ENCODE results near the gene C17orf58. TPM values are rescaled to one million over a fixed set of nuclear protein-coding genes. Genes with fewer than 3 reads are reported as not detected.

Gene C17orf58
- total and polyA plus RNA-seq, 2 experiments from 2014 or later: 14.9 to 18.9 TPM

DNA sequence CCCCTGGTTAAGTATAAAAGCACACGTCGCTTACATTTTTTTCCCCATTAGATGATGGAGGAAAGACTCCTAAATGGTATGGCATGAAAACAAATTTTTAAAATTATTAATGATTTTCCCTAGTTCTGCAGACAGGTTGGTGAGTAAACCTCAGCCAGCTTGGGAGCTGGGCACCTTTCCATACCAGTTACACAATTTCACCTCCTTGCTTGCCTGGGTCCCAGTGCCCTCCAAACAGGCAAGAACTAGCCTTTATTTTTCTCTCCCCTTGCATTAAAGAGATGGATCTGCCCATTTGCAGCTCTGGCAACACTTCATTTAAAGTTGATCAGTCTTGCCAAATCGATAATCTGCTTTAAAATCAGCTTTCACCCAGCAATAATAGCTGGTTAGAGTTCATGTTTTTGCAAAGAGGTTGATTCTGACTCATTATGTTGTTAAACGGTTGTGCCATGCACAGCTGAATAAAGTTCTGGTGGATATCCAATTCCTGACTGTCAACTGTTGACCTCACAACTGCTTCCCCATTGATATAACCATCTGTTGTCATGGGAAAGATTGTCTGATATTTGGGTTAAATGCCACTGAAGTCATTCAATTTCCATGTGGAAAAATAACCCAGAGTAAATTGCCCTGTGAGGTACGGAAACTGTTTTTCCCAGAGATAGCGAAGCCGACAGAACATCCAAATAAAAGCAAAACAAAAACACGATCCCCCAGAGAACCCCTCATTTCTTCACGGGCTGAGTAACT lies 1.3 kb downstream of the C17orf58 start:
- peak; percentile 24 for DNase-seq (ENCODE audit: low spot score)
- WGBS (ENCODE audit: low lambda C conversion rate, missing lambda C conversion rate): 29% methylated on average over 9 of the region's 9 CpGs

DNA sequence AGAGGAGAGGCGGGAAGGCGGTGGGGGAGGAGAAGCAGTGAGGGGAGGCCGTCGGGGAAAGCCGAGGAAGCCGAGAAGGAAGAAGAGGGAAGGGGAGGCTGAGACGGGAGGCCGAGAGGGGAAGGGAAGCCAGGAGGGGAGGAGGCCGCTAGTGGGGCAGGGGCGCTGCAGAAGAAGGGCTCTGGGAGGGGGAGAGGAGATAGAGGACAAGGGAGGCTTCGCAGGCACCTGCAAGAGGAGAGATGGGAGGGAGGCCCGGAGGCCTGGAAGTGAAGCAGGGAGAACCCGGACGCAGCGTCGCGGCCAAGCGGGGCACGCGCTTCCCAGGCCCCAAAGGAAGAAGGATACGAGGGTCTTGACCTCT lies 2.3 kb downstream of the C17orf58 start:
- H3K36me3 ChIP-seq (replicated peaks; ENCODE audit: insufficient read depth, low read depth): no peaks in the 10 kb centered on the region
- no peaks in the 10 kb centered on the region for H3K27me3 ChIP-seq
- H3K4me1 ChIP-seq (ENCODE audit: insufficient read depth): peaks cover 8% of the 10 kb centered on the region
- H4K20me1 ChIP-seq (ENCODE audit: insufficient read depth, poor library complexity, severe bottlenecking): no peaks in the 10 kb centered on the region
- TF ChIP-seq EZH2phosphoT487 (IDR thresholded peaks at IDR 0.05; ENCODE audit: low read depth, severe bottlenecking, unreplicated experiment) (no peak), EZH2 (IDR thresholded peaks at IDR 0.05; ENCODE audit: borderline replicate concordance) (no peak)
- TF ChIP-seq, protein P1, sequence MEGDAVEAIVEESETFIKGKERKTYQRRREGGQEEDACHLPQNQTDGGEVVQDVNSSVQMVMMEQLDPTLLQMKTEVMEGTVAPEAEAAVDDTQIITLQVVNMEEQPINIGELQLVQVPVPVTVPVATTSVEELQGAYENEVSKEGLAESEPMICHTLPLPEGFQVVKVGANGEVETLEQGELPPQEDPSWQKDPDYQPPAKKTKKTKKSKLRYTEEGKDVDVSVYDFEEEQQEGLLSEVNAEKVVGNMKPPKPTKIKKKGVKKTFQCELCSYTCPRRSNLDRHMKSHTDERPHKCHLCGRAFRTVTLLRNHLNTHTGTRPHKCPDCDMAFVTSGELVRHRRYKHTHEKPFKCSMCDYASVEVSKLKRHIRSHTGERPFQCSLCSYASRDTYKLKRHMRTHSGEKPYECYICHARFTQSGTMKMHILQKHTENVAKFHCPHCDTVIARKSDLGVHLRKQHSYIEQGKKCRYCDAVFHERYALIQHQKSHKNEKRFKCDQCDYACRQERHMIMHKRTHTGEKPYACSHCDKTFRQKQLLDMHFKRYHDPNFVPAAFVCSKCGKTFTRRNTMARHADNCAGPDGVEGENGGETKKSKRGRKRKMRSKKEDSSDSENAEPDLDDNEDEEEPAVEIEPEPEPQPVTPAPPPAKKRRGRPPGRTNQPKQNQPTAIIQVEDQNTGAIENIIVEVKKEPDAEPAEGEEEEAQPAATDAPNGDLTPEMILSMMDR (IDR thresholded peaks at IDR 0.05; ENCODE audit: poor library complexity): no peak
- 6% methylated on average over 12 of the region's 21 CpGs for WGBS (ENCODE audit: low lambda C conversion rate, missing lambda C conversion rate)
- no peaks in the 10 kb centered on the region for H3K9me3 ChIP-seq (ENCODE audit: low read depth)
- peak overlapping the region; percentile 99 for H2AFZ ChIP-seq
- H3K9me2 ChIP-seq (replicated peaks; ENCODE audit: insufficient read depth): no peaks in the 10 kb centered on the region
- H3K27ac ChIP-seq: peak overlapping the region; percentile 100
- peak overlapping the region; percentile 98 for H3K4me2 ChIP-seq
- peak overlapping the region; percentile 97 for H3K4me3 ChIP-seq
- no peak for DNase-seq (ENCODE audit: low spot score)
- no peaks in the 10 kb centered on the region for H3K79me2 ChIP-seq

More for the DNA sequence above, 1.3 kb downstream of the C17orf58 start:
- Histone ChIP-seq H3K4me3 (peak overlapping the region; percentile 23), H3K36me3 (replicated peaks; ENCODE audit: insufficient read depth, low read depth) (no peaks in the 10 kb centered on the region), H3K79me2 (no peaks in the 10 kb centered on the region), H2AFZ (no peak overlapping the region), H3K9me3 (ENCODE audit: low read depth) (no peaks in the 10 kb centered on the region), H3K9me2 (replicated peaks; ENCODE audit: insufficient read depth) (no peaks in the 10 kb centered on the region), H3K27me3 (no peaks in the 10 kb centered on the region), H3K4me2 (peak overlapping the region; percentile 98), H4K20me1 (ENCODE audit: insufficient read depth, poor library complexity, severe bottlenecking) (no peaks in the 10 kb centered on the region), H3K27ac (peak overlapping the region; percentile 8), H3K4me1 (ENCODE audit: insufficient read depth) (peaks cover 8% of the 10 kb centered on the region)
- TF ChIP-seq EZH2 (IDR thresholded peaks at IDR 0.05; ENCODE audit: borderline replicate concordance): no peak
- TF ChIP-seq, protein P1 (IDR thresholded peaks at IDR 0.05; ENCODE audit: poor library complexity): no peak
- no peak for TF ChIP-seq EZH2phosphoT487 (IDR thresholded peaks at IDR 0.05; ENCODE audit: low read depth, severe bottlenecking, unreplicated experiment)

DNA sequence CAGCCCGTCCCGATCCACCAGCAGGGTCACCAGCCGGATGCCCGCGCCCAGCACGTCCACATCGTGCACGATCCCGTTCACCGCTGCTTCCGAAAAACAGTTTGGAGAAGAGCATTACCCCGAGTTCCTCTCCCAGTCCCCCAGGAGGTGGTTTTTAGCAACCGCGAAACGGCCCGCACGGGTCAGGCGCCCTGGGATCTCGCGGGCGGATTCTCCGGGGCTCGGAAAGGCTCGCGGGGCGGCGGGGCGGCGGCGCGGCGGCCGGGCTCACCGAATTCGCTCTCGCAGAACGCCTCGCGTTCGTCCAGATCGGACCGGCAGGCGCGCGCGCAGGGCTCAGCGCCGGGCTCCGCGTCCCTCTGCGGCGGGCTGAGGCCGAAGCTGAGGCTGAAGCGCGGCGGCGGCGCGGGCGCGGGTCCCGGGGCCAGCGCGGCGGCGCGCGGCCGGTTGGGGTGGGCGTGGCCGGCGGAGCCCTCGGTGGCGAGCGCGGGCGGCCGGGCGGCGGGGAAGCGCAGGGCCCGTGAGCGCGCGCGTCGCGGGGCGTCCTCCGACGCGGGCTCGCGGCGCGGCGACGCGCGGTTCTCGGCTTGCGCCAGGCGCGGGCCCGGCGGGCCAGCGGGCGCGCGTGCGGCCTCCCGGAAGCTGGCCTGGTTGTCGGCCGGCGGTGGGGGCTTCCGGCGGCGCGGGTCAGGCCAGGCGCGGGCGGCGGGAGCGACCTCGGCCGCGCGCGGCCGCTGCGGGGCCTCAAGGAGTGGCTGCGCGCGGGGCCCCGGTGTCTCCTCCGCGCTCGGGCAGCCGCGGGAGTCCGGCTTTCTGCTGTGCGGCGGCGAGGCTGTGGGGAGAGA lies 2.9 kb downstream of the C17orf58 start:
- no peaks in the 10 kb centered on the region for H3K27me3 ChIP-seq
- H3K36me3 ChIP-seq (replicated peaks; ENCODE audit: insufficient read depth, low read depth): no peaks in the 10 kb centered on the region
- H3K4me3 ChIP-seq: peak overlapping the region; percentile 97
- H3K9me2 ChIP-seq (replicated peaks; ENCODE audit: insufficient read depth): no peaks in the 10 kb centered on the region
- TF ChIP-seq, protein P1 (IDR thresholded peaks at IDR 0.05; ENCODE audit: poor library complexity): no peak
- 1% methylated on average over 63 of the region's 144 CpGs for WGBS (ENCODE audit: low lambda C conversion rate, missing lambda C conversion rate)
- H3K79me2 ChIP-seq: no peaks in the 10 kb centered on the region
- peak overlapping the region; percentile 99 for H2AFZ ChIP-seq
- H3K27ac ChIP-seq: peak overlapping the region; percentile 100
- DNase-seq (ENCODE audit: low spot score): peak; percentile 95
- H3K4me1 ChIP-seq (ENCODE audit: insufficient read depth): peaks cover 8% of the 10 kb centered on the region
- no peaks in the 10 kb centered on the region for H4K20me1 ChIP-seq (ENCODE audit: insufficient read depth, poor library complexity, severe bottlenecking)
- peak overlapping the region; percentile 98 for H3K4me2 ChIP-seq
- H3K9me3 ChIP-seq (ENCODE audit: low read depth): no peaks in the 10 kb centered on the region

Measured in hepatocyte (in vitro differentiated cells).